HUES6 (cell line): ENCODE data around the gene WDFY4.

Source experiments
- H3K27ac ChIP-seq: 2 replicates; pipeline ENCODE4 v1.7.0; 2013; ENCODE audit warnings: low read depth, mild to moderate bottlenecking, low read length, inconsistent platforms
- H3K27me3 ChIP-seq: 2 replicates; pipeline ENCODE4 v1.6.1; 2013; ENCODE audit warnings: low read length; ENCODE audit not compliant: control insufficient read depth, insufficient read depth
- H3K36me3 ChIP-seq: 2 replicates; pipeline ENCODE4 v1.6.1; 2013; ENCODE audit warnings: low read length; ENCODE audit not compliant: control insufficient read depth, insufficient read depth
- H3K4me1 ChIP-seq: 2 replicates; pipeline ENCODE4 v1.6.1; 2013; ENCODE audit warnings: low read length; ENCODE audit not compliant: control insufficient read depth, insufficient read depth
- H3K4me3 ChIP-seq: 2 replicates; pipeline ENCODE4 v1.5.1; 2013; ENCODE audit warnings: low read depth, low read length
- H3K9ac ChIP-seq: one replicate; pipeline ENCODE4 v1.6.1; 2013; ENCODE audit warnings: mild to moderate bottlenecking, low read length
- H3K9me3 ChIP-seq: 2 replicates; pipeline ENCODE4 v1.6.1; 2013; ENCODE audit warnings: low read depth, low read length; ENCODE audit not compliant: control insufficient read depth, insufficient read depth

WDFY4 gene

DNA sequence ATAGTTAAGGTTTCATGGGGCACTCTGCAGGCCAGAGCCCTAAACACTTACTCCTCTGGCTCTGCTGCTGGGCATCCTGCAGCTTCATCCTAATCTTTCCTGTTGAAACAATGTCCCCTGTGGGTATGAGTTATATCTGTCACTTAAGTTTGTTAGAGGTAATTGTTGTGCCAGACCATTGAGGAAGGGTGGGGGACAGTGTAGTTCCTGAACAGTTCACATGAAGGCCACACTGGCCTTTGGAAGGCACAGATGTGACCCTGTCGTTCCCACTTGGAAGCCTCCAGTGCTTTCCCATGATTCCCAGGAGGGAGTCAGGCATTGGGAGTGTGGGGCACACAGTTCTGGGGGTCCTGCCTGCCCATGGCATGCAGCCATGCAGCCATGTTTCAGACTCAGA lies 65.3 kb downstream of the WDFY4 start:
- H3K27ac ChIP-seq, result no peak overlapping the region

DNA sequence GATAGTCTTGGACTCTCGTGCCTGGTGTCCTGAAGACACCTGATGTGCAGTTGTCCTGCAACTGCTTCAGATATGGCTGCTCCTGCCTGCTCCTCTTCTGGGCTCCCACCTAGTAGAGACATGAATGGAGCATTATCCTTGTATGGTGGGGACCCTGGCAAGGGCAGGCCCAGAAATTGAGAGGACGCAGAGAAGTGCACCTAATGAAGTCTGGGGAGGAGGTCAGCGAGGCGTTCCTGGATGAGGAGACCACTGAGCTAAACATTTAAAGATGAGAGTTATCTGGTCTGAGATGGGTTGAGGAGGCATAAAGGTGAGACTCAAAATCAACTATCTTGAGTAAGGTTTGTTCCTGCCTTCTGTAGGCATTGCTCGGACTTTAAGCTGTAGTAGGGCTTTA lies 66.3 kb downstream of the WDFY4 start:
- no peaks in the 10 kb centered on the region for H3K27me3 ChIP-seq
- no peak overlapping the region for H3K4me3 ChIP-seq
- no peaks in the 10 kb centered on the region for H3K36me3 ChIP-seq
- H3K4me1 ChIP-seq, result no peaks in the 10 kb centered on the region
- H3K9ac ChIP-seq, result no peak overlapping the region
- no peaks in the 10 kb centered on the region for H3K9me3 ChIP-seq
- H3K27ac ChIP-seq, result no peak overlapping the region

More for the DNA sequence above, 65.3 kb downstream of the WDFY4 start:
- H3K4me1 ChIP-seq, result no peaks in the 10 kb centered on the region
- H3K9ac ChIP-seq, result no peak overlapping the region
- H3K27me3 ChIP-seq, result no peaks in the 10 kb centered on the region
- no peaks in the 10 kb centered on the region for H3K9me3 ChIP-seq
- no peak overlapping the region for H3K4me3 ChIP-seq
- H3K36me3 ChIP-seq, result no peaks in the 10 kb centered on the region

DNA sequence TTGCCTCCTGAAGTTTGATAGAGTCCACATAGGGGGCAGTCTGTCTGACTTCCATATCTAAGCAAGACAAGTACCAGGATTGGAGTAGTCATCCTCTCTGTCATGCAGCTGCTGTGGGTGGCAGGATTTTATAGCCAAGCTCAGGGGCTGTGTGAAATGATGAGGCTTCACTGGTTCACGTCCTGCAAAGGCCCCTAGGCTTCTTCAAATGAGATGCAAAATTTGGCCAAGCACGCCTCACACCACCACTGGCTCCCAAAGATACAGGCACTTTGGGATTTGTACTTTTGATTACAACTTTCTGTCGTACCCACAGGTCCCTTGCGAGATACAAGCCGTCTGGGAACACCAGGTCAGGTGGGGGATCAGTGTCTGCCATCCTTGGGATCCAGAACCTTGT lies 67.1 kb downstream of the WDFY4 start:
- H3K9me3 ChIP-seq, result no peaks in the 10 kb centered on the region
- H3K4me3 ChIP-seq, result no peak overlapping the region
- no peaks in the 10 kb centered on the region for H3K27me3 ChIP-seq
- no peak overlapping the region for H3K9ac ChIP-seq
- H3K36me3 ChIP-seq, result no peaks in the 10 kb centered on the region
- H3K27ac ChIP-seq, result no peak overlapping the region
- H3K4me1 ChIP-seq, result no peaks in the 10 kb centered on the region

DNA sequence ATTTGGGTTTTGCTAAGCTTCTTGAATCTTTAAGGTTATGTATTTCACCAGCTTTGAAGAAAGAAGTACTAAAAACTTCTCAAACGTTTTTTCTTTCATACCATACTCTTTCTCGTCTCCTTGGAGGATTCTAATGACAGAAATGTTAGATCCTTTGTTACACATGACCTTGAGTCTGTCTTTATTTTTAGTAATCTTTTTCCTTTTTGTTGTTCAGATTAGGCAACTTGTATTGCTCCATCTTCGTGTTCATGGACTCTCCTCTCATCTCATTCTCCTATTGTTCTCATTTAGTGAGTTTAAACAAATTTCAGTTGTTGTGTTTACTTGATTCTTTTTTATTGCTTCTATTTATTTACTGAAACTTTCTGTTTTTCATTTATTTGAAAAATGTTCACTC lies 73.7 kb downstream of the WDFY4 start:
- Histone ChIP-seq H3K9ac (no peak overlapping the region), H3K27me3 (no peaks in the 10 kb centered on the region), H3K27ac (no peak overlapping the region), H3K9me3 (no peaks in the 10 kb centered on the region), H3K36me3 (no peaks in the 10 kb centered on the region), H3K4me1 (no peaks in the 10 kb centered on the region), H3K4me3 (no peak overlapping the region)

DNA sequence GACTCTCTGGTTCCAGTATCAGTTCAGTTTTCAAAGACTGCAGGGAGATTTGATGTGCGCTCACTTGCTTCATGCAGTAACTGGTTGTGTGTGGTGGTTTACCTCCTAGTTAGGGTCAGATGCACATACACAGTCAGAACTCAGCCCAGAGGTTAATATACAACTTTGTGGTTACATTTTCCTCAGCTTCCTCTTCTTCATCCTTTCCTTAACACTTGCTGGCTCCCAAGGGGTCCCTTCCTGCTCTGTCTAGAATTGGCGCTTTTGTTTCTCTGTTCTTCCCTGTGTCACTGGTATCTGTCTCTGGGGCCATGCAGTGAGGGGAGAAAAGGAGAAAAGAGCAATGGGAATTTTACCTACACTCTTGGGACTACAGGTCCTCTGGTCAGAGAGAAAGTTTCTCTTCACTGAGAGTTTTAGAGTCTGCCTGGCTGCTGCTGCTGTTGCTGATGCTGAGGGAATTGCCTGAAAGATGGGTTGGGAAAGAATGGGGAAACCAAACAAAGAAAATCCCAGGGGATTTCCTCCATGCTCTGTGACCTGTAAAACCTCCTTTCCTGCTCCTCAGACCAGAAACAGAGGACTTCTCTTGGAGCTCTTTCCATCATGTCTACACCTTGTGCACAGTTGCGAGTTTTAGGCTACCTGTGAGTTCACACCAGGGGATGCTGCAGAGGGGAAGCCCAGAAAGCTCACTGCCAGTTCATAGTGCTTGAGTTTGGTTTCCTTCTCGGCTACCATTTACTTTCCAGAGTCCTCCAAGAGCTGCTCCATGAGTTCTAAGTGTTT lies 74.6 kb downstream of the WDFY4 start:
- no peaks in the 10 kb centered on the region for H3K36me3 ChIP-seq

DNA sequence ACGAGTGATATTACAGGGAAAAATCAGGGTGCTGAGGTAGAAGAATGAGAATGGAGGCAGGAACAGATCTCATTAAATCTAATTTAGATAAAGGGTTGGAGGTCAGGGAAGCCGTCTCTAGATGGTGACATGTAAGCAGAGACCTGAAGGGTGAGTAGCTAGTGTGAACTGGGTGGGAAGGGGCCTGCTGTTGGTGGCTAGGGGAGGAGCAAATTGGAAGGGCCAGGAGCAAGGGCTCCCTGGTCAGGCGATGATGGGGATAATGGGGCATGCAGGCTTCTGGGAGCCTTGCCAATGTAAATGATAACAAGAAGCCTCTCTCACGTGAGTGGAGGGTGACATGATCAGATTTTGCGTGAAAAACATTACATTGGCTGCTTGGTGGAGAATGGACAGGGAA lies 76.3 kb downstream of the WDFY4 start:
- H3K9me3 ChIP-seq, result no peaks in the 10 kb centered on the region
- no peak overlapping the region for H3K9ac ChIP-seq
- no peaks in the 10 kb centered on the region for H3K36me3 ChIP-seq
- no peaks in the 10 kb centered on the region for H3K27me3 ChIP-seq
- no peak overlapping the region for H3K27ac ChIP-seq
- no peak overlapping the region for H3K4me3 ChIP-seq
- H3K4me1 ChIP-seq, result no peaks in the 10 kb centered on the region

More for the DNA sequence above, 74.6 kb downstream of the WDFY4 start:
- no peaks in the 10 kb centered on the region for H3K4me1 ChIP-seq
- no peak overlapping the region for H3K4me3 ChIP-seq
- no peaks in the 10 kb centered on the region for H3K9me3 ChIP-seq
- no peak overlapping the region for H3K27ac ChIP-seq
- H3K27me3 ChIP-seq, result no peaks in the 10 kb centered on the region
- H3K9ac ChIP-seq, result no peak overlapping the region

DNA sequence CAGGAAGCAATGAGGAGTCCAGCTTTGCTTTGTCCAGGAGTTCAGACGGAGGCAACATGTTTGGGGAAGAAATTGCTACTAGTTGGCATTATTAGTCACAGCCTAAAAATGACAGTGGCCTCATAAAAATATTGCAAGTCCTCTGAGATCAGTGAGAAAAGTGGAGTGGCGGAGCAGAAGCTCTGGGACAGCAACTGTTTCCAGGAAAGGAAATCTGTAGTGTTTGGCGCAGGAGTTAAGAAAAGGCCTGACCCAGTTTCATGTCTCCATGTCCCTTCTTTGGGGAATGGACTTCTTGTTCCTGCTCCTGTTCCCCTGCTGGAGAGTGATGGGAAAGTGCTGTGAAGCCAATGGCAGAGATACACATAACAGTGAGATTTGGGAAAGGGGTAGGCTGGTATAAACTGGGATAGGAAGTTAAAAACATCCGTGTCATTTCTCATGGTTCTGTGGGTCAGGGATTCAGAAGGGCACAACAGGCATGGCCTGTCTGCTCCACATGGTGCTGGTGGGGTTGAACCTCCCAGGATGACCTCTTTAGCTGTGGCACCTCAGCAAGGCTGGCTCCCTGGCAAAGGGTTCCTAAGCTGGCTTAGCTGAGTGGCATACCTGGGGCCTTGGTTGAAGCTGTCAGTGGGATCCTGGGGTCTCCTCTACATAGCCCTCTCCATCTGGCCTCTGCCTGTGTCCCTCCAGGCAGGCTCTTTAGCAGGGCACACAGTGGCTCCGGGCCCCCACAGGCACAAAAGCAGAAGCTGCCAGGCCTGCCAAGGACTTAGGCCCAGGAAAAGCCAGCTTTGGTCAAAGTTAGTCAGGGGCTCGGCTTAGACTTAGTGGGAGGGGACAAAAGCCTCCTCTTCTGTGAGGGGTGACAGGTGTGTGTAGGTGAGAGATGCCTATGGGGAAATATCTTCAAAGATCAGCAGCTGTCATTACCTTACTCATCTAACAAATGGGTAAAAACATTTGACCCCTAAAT lies 77.7 kb downstream of the WDFY4 start:
- no peak overlapping the region for H3K9ac ChIP-seq
- H3K4me3 ChIP-seq, result no peak overlapping the region
- no peak overlapping the region for H3K27ac ChIP-seq
- H3K27me3 ChIP-seq, result no peaks in the 10 kb centered on the region
- no peaks in the 10 kb centered on the region for H3K4me1 ChIP-seq
- no peaks in the 10 kb centered on the region for H3K36me3 ChIP-seq
- no peaks in the 10 kb centered on the region for H3K9me3 ChIP-seq

DNA sequence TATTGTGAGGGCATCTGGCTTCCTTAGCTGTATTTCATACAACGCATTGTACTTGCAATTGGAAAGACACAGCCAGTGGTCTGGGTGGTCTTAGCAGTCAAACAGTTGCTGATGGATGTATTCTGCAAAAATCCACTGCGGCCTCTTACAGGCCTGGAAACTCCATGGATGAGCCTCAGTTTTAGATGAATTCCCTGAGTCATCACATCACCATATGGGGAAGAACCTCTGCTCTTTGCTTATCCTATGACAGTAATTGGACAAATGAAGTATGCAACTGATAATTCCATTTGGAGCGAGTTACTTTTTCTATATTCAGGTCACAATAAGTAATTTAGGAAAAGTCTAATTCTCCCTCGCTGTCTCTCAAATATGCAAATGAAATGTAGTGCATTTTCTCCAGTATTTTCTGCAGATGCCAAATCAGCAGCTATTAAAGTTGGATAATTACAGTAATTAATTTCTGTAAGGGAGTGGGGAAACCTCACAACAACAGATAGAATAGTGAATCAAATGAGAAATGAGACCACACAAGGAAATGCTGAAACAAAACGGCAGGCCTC lies 78.8 kb downstream of the WDFY4 start:
- no peaks in the 10 kb centered on the region for H3K27me3 ChIP-seq
- H3K9ac ChIP-seq, result no peak overlapping the region
- H3K4me3 ChIP-seq, result no peak overlapping the region
- no peaks in the 10 kb centered on the region for H3K36me3 ChIP-seq
- H3K4me1 ChIP-seq, result no peaks in the 10 kb centered on the region
- H3K27ac ChIP-seq, result no peak overlapping the region
- H3K9me3 ChIP-seq, result no peaks in the 10 kb centered on the region

DNA sequence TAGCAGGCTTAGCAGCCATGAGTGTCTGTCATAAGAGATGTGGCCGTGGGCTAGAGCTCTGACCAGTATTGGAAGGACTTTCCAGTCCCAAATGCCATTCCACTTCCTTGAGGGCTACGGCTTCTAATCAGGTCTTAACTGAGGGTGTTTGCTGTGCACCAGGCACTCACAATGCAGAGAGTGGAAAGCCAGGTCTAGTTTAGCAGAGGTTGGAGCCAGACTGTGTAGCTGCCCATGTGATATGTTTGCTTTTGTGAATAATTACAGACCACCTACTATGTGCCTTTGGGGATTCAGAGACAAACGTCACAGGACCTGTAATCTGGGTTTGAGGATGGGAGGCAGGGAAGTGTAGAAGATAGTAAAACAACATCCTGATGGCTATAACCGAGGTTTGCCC lies 79.8 kb downstream of the WDFY4 start:
- Histone ChIP-seq H3K4me1 (peaks cover 6% of the 10 kb centered on the region; the same call in 1 of the 2 replicates), H3K4me3 (no peak overlapping the region), H3K27me3 (no peaks in the 10 kb centered on the region), H3K27ac (no peak overlapping the region), H3K36me3 (no peaks in the 10 kb centered on the region), H3K9ac (no peak overlapping the region), H3K9me3 (no peaks in the 10 kb centered on the region)

DNA sequence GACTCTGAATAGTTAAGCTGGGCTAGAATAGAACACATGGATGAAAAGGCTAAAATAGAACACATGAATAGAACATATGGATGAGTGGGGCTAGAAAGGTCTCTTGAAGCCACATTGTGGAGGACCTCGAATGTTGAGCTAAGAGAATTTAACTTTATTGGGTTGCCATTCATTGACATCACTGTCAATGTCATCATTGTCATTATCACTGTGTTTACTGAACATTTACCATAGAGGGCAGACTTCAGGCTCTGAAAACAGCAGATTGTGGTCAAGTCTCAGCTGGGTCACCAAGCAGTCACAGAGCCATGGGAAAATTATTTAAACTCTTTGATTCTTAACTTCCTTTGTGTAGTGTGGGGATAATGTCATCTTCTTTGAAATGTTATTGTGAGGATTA lies 80.4 kb downstream of the WDFY4 start:
- no peak overlapping the region for H3K27ac ChIP-seq
- H3K36me3 ChIP-seq, result no peaks in the 10 kb centered on the region
- H3K9ac ChIP-seq, result no peak overlapping the region
- no peak overlapping the region for H3K4me3 ChIP-seq
- no peaks in the 10 kb centered on the region for H3K27me3 ChIP-seq
- peaks cover 11% of the 10 kb centered on the region for H3K4me1 ChIP-seq
- no peaks in the 10 kb centered on the region for H3K9me3 ChIP-seq

DNA sequence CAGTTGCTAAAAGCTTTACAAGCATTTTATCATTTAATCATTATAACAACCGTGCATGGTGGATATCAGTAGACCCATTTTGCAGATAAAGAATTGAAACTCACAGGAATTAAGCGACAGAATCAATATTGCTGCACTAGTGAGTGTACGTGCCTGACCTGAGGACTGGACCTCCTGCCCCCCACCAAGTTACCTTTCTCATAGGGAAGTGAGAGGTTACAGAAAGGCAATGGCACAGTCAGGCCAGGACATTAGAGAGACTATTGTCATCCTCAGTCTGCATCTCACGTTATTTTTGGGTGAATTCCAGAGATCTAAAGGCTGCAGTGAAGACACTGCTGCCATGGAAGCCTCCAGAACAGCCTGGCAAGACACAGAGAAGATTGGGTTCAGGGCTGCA lies 80.9 kb downstream of the WDFY4 start:
- no peaks in the 10 kb centered on the region for H3K9me3 ChIP-seq
- H3K4me3 ChIP-seq, result no peak overlapping the region
- no peak overlapping the region for H3K9ac ChIP-seq
- no peaks in the 10 kb centered on the region for H3K27me3 ChIP-seq
- H3K27ac ChIP-seq, result no peak overlapping the region
- no peaks in the 10 kb centered on the region for H3K36me3 ChIP-seq
- peaks cover 12% of the 10 kb centered on the region for H3K4me1 ChIP-seq
